HG03175 (cell line): ENCODE measurements around the gene ARGLU1.
A peak's percentile ranks its signal among the peaks of the same experiment; 100 is the strongest.

Experiments
- ATAC-seq: cut with Tn5 transposase; IDR thresholded peaks from one replicate; pipeline ENCODE4 v1.9.1; 2021; ENCODE audit warnings: mild to moderate bottlenecking, moderate library complexity; ENCODE audit not compliant: unreplicated experiment

The ARGLU1 gene

DNA sequence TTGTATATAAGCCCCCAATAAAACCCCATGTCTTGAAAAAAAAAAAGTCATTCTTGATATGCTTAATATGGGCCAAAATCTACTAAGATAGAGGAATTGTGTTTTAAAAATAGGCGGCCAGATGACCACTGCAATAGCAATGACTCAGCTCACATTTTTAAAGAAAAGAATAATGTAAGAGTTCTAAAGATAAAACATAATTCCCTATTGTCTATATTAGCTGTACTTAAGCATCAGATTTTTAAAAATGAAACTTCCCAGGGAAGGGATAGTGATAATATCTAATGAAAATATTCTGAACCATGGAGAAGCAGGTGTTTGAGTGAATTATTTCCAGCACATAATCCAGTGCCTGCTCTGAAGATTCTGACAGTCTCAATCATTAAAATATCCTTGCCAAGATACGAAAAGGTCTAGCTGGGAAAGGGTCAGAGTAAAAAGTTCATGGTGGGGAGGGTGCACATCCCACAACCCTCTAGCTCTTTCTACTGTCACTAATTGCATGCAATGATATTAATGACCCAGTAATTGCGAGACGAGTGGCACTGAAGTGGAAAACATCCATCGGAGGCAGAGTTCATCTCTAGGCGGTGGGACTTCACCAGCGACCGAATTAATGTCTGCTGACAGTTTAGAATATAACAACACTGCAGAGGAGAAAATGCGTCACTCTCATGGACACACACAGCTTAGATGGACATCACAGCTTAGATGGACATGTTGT, 64.0 kb downstream of the ARGLU1 start:
- no peak for ATAC-seq

DNA sequence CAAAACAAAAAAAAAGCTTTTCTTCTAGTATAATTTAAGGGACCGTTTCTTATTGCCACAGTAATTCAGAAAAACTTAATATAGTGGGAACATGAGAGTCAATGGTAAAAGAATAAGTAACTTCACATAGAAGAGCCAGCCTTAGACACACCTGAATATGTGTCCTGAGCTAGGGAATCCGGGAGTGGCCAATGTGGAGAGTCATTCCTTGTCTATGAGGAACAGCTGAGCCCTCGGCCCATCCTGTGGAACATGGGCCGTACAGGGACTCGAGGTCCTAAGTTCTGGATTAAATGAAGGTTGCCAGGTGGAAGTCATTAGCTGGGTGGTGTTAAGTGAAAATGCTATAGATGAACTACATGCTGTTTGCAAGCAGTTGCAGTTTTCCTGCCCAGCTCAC, 64.7 kb downstream of the ARGLU1 start:
- ATAC-seq = no peak

DNA sequence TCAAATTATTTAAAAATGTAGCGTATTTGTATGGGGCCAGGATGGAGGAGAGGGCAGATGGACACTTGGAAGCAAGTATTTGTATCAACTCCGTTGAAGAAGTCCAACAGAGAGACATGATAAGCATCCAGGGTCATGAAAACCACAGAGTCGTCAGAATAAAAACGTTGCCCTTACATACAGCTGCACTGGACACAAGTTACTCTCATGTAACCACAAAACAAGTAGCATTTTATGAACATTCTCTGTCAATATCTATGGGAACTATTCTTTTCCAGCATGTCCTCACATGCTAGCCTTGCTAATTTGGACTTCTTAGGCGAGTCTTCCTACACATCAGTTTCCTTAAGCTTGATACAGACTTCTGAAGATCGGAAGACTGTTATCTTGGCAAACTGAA, 67.5 kb downstream of the ARGLU1 start:
- ATAC-seq = no peak

DNA sequence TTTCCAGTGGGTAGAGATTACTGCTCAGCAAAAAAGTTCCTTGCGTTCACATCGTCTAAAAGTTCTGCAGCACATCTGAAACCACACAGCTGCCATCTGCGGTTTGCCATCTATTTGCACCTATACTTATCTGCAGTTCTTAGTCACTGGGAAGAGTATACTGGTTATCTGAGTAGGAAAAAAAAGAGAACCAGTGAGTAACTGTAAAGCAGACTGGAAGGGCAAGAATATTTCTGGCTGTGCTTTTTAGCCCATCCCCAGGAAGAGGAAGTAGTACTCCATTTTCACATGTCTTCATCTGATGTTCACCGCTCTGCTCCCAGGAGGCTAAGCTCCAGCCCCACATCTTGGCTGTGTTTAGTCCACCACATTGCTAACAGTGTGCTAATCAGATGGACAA, 68.0 kb downstream of the ARGLU1 start:
- peak; percentile 65 for ATAC-seq

DNA sequence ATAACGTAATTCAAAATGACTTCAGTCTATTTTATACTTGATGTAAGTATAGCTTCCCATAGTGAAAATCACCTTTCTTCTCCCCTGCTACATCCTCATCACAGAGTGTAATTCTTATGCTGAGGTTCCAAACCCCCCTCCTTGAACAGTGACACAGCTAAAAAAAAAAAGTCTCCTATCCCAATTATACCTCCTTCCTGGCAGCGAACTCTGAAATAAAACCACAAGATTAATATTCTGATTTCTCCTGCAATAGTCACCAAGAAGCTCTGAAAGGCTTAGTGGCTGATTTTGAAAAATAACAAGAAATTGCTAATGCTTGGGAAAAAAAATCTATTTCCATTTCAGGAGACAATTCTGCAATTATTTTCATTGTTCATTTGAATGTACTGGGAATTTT, 68.8 kb downstream of the ARGLU1 start:
- ATAC-seq = no peak

DNA sequence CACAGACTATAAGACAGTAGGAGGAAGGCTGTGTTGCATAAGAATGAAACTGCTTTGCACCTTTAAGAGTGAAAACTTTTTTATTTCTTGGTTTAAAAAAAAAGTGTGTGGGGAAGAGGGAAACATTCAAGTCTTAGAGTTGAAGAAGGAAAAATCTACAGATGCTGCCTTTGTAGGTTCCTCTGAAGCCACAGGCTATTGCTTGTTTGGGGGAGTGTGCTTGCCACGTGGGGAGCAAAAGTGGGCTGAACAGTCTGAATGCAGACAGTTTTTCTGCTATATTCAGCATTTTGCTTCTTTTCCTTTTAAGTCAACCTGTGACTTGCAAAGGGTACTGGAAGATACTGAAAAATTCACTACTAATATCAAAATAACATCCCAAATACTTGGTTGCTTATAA, 69.4 kb downstream of the ARGLU1 start:
- ATAC-seq = no peak

DNA sequence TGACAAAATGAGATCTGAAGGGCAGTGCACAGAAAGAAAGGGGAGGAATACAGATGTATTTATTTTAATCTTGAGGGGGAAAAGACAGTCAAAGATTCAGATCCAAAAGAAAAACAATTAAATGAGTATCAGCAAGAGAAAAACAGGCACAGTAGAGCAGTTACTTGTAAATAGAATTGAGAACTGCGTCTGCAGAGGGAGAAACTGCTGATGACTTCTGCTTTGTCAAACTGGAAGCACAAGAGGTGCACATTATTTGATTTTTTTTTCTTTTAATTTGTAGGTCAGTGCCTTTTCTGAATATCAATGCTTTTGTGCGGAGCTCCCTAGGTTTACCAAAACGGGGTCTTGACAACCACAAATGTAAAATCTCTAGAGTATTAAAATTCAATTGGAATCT, 69.8 kb downstream of the ARGLU1 start:
- no peak for ATAC-seq

DNA sequence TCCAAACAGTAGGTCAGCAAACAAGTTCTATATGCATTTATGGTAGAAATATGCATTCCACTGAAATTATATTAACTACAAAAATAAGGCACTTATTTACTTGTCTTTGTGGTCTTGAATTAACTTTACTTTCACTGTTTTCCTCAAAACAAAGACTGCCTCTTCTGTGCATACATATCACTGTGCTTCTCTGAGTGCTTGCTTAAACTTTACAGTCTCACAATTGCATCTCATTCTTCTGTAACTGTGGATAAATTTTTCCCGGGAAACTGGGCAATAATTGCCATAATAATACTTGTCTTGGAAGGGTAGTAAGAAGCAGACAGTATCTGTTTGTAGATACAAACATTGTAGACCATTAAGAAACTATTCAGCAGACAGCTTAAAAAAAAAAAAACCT, 70.9 kb downstream of the ARGLU1 start:
- no peak for ATAC-seq

DNA sequence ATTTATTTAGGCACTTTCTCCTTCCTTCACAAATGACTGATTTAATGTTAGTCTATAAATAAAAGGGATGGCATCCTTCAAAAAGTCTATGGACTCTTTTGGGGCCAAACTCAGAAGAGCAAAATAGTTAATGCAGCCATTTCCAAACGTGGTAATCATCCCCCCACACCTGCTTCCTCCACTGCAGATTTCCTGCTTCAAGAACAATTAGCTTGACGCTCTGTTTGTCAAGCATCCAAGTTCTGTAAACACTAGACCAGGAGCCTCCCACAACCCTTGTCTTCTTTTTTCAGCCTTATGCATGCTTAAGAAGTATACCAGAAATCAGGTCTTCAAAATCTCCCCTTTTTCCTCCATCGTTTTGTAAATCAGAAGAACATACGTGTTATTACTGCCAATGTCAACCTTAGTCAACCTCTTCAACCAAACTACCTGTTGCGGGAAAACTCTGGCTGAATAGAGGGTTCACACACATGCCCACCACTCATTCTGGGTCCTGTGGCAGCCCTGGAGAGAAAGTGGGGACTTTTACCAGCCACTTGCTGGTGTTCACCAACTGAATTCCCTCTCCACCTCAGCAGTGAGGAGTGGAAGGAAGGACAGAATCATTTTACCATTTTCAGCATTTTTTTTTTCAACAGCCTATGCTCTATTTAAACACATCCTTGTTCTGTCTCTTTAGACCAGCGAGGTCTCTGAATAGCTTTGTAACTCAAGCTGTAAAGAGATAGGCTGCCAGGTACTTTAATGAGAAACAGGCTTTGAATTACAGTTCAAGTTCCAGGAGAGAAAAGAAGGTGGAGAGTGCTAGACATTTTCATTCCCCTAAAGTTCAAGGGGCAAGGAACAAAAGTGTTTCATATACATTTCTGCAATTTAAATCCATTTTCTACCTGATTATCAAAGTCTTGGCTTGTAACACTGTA, 71.6 kb downstream of the ARGLU1 start:
- no peak for ATAC-seq

DNA sequence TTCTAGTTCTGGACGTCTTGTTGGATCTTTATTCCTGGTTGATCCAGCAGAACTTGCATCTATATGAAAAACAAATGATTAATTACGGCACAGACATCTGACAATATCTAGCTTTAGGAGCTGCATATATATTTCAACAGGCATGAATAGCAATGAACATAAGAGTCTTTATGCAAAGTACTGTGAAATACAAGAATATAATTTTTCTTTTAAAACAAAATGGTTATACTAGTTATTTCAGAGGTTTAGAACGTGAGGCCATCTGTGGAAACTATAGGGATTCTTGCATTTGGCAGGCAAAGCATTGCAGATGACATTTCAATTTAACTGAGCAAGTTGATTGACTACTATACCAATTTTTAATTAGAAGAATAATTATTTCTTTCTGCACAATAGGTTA, 73.0 kb downstream of the ARGLU1 start:
- no peak for ATAC-seq

DNA sequence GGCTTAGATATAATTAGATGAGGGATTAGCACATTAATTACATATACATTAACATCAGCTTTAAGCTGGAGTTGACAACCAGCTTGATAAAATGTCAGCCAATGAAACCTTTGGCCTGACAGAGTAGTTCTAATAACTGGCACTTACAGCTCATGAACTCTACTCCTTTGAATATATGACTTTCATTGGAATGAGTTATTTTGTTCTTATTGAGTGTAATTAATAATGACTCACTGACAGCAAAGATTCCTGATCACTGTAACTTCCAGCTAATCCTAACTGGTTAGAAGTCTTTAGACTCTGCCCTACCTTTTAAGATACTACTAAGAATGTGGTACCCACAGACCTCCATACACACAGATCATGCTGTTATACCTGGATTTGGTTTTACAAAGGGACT, 73.4 kb downstream of the ARGLU1 start:
- no peak for ATAC-seq

DNA sequence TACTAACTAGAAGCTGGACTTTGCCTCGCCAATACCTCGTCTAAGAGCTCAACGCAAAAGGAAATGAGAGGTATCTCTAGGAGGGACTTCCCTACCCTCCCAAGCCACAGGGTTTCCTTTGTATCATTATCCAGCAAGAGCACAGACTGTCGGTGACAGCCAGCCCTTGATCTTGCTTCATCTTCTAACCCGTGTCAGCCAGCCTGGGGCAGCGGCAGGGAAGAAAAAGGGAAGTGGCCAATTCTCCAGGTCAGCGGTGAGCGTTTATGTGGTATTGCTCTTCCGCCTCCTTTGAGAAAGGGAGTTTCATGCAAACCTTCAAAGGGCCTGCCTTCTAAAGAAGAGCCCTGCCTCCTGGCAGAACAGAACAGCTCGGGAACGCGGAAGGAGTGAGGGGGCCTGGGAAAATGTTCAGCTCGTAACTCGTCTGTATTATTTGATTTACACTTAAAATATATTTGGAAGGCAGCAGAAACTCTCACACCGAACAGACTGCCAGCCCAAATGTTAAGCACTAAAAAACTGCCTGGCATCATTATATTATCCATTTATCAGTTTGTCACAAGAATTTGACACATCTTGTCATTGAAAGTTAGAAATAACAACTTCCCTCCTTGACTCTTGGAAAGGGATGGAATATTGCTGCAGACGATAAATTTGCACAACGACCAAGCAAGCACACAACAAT, 74.3 kb downstream of the ARGLU1 start:
- peak; percentile 82 for ATAC-seq

DNA sequence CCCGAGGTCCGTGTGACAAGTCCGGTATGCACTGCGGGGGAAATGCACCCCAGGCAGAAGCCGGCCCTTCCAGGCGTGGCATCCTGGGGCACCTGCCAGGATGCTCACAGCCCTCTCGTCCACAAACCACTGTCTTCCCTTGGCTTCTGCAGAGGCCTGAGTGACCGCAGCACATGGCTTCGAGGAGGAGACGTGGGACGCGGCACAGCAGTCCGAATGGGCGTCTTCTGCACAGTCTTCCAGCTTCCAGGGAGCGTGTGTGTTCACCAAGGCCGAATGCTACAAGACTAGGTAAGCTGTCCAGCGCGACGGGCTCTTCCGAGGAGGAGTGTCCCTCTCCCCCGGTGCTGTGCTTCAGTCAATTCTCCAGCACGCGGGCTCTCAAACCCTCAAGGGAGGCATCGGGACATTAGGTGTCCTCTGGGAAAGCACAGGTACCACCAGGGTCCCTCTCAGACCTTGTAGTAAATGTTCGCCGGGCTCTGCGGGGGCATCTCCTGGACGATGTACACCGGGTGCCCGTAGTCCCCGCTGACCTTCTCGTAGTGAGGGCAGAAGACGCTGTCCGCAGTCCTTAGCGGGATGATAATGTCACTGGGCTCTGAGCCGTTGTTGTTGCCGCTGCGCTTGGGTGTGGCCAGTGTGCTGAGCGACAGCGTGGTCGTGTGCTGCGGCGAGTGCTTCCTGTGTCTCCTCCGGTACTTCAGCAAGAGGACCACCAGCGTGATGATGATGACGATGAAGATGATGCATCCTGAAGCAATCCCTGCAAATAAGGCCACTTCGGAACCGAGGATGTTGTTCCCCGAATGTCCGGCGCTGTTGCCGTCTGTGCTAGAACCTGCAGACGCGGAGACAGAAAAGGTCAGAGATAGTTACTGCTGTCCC, 75.1 kb downstream of the ARGLU1 start:
- ATAC-seq = no peak

DNA sequence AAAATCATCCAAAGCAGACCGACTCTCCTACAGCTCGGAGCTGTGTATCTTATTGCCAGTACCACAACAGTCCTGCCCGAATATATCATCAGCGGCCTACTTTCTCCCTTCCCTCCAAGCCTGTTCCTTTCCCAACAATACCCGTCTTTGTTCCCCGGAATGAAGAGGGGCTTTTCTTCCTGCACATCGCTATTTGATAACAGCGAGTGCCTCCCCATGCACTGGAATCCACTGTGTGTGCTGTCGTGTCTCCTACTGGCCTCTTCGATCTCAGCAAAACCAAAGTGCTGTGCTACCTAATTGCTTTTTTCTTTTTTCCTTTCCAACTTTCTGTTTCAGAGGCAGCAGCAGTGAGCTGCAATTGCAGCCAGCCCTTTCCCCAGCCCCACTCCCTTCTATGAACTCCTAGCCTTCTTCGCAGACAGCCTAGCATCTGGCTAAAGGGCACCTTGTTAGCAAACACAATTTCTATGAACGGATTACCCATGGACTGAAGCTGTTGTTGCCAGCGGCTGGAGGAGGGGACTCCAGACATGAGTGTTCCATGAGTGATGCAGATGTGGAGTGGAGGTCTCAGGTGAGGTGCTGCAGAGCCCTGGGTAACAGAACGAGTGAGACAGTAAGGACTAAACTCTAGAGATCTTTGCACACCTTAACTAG, 75.9 kb downstream of the ARGLU1 start:
- no peak for ATAC-seq
